Omental fat pad (tissue), 4 donors: Measurements from ENCODE around the gene CEMIP. TPM values are rescaled to one million over a fixed set of nuclear protein-coding genes. Genes with fewer than 3 reads are reported as not detected.

Source experiments
- ATAC-seq: fragments of 150-250 bp; one replicate; pipeline ENCODE4 v1.9.1; 2016; ENCODE audit warnings: mild to moderate bottlenecking, moderate library complexity; ENCODE audit not compliant: low FRiP score
- DNase-seq: peaks from one replicate; pipeline ENCODE4 v3.0.0-alpha.2; 2019; ENCODE audit warnings: low spot score
- total RNA-seq, 4 donors: library from RNA; depleted of rRNA; stranded (reverse); fragments of >200 nt; gene quantifications; one replicate each; pipeline ENCODE4 v1.1.0, GENCODE V29; 2016
- TF ChIP-seq, protein P1 (sequence below), 3 donors: fragments of 450-650 bp; IDR thresholded peaks; one replicate each; pipeline ENCODE4 v1.5.1; 2016 to 2017; ENCODE audit warnings: antibody characterized with exemption in 3 of 3, mild to moderate bottlenecking in 3 of 3, moderate library complexity in 2 of 3

The CEMIP gene
- total RNA-seq, 4 donors from 2014 or later = 0.19 to 9.5 (median 1.2) TPM; not detected in 1

DNA sequence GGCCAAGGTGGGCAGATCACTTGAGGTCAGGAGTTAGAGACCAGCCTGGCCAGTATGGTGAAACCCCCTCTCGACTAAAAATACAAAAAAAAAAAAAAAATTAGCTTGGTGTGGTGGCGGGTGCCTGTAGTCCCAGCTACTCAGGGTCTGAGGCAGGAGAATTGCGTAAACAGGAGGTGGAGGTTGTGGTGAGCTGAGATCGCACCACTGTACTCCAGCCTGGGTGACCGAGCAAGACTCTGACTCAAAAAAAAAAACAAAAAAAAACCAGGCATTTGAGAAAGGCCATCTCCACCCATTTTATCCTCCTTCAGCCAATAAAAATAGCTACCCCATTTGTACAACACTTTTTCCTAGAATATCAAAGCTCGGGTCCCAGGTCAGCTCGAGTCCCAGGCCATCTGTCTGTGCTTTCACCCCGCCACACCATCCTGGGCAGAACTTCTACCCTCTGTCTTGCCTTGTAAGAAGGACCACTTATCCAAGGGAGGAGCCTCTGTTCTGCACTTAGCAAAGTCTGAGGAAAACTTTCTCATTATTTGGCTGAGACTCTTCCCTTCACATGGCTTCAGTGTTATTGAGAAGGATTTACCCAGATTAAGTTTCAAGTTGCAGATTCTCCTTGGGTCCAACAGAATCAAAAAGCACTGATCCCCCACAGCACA, 111.3 kb downstream of the CEMIP start:
- TF ChIP-seq, protein P1, sequence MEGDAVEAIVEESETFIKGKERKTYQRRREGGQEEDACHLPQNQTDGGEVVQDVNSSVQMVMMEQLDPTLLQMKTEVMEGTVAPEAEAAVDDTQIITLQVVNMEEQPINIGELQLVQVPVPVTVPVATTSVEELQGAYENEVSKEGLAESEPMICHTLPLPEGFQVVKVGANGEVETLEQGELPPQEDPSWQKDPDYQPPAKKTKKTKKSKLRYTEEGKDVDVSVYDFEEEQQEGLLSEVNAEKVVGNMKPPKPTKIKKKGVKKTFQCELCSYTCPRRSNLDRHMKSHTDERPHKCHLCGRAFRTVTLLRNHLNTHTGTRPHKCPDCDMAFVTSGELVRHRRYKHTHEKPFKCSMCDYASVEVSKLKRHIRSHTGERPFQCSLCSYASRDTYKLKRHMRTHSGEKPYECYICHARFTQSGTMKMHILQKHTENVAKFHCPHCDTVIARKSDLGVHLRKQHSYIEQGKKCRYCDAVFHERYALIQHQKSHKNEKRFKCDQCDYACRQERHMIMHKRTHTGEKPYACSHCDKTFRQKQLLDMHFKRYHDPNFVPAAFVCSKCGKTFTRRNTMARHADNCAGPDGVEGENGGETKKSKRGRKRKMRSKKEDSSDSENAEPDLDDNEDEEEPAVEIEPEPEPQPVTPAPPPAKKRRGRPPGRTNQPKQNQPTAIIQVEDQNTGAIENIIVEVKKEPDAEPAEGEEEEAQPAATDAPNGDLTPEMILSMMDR (IDR thresholded peaks at IDR 0.05) = no peak
- DNase-seq = no peak
- no peak for ATAC-seq

DNA sequence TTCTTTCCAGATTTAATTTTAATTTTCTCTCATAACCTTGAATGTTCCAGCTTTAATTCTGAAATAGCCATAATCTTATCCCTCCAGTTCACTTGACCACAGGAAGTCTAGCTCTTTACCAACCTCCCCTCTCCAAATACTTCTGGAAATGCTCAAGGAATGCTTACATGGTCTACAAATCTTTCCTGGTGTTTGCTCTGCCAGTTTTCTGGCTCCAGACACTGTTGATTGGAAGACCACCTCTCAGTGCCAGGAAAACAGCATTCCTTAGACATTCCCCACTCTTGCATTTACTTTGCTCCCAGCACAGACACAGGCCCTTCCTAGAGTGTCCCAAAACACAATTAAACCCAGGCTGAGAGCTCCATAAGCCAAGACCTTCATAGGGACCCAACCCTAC, 111.8 kb downstream of the CEMIP start:
- no peak for ATAC-seq
- DNase-seq = no peak
- TF ChIP-seq, protein P1 (IDR thresholded peaks at IDR 0.05) = no peak

DNA sequence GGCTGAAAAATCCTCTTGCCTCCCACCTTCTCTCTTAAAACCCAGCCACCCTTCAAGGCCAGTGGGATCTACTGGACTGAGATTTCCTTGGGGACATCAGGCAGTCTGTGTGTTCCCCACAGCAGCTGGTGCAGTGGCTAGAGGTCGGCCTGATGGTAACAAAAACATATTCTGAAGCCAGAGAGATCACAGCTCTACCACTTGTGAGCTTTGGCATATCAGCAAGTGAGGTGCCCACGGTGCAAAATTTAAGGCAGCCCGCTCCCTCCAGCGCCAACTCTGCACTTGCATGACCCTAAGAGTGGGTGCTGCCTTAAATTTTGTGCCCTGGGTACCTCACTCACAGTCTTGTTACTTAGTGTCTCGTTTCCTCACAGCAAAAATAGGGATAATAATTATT, 113.2 kb downstream of the CEMIP start:
- TF ChIP-seq, protein P1 (IDR thresholded peaks at IDR 0.05) = no peak
- no peak for DNase-seq
- ATAC-seq = no peak

DNA sequence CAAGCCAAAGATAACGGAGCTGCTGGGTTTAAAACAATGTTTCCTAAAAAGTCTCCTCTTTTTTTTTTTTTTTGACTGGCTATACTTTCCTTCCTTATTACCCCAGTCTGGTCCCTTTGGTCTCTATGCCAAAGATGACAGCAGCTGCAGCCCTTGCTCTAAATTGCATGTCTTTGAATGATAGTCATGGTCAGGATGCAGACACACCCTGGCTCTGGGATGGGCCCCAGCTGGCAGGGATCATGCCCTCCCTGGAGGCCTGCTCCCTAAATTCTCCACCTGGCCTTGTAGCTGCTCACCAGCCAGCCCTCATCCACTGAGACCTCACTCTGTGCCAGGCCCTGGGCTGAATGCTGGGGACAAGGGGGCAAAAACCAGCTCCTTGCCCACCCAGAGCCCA, 114.6 kb downstream of the CEMIP start:
- no peak for ATAC-seq
- no peak for DNase-seq
- TF ChIP-seq, protein P1 (IDR thresholded peaks at IDR 0.05) = no peak

DNA sequence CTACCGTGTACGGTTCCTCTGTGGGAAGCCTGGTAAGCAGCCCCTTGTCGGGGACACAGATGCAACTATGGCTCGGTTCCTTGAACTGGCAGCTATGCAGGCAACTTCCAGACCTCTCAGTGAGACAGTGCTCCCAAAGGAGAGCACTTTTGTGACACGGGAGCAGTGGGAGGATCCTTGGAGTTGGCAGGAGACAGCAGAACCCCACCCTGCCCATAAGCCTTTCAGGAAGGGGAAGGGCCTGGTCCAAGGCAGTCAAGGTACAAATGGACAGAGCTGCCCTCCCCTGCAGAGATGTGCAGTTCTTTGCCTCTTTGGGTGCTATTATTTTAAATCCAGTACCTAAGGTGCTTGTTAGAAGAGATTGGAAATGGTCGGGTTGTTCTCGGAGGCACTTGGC, 115.9 kb downstream of the CEMIP start:
- ATAC-seq = no peak
- DNase-seq = no peak
- TF ChIP-seq, protein P1 (IDR thresholded peaks at IDR 0.05) = no peak

DNA sequence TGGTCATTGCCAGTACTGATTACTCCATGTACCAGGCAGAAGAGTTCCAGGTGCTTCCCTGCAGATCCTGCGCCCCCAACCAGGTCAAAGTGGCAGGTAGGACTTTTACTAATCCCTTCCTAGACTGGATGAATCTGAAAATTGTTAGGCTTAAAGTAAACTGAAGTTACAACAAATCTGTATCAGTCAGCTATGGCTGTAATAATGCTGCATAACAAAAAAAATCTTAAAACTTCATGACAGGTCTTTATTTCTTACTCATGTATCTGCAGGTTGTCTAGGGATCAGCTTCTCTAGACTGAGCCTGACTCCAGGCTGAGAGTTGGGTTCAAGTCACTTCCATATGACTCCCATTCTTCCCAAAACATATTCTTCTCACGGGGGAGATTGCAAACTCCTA, 116.8 kb downstream of the CEMIP start:
- TF ChIP-seq, protein P1 (IDR thresholded peaks at IDR 0.05) = no peak
- ATAC-seq = no peak
- no peak for DNase-seq

DNA sequence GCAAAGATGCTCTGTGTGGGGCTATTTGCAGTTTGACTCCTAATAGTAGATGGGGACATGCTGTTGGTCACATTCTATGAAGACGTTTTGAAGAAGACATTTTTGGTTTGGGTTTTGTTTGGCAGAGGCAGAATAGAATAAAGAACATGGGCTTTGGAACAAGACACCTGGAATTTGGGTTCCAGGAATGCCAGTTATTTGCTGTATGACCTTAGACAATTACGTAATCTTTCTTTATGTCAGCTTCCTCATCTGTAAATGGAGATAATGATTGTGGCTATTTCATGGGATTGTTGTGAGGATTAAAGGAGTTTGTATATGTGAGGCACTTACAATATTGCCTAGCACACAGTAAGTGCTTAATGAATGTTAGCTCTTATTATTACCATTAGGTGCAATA, 118.9 kb downstream of the CEMIP start:
- DNase-seq (no peak), ATAC-seq (no peak)
- TF ChIP-seq, protein P1 (IDR thresholded peaks at IDR 0.05) = no peak
